ENCODE measurements around the gene RTP2. TPM values are rescaled to one million over a fixed set of nuclear protein-coding genes. Genes with fewer than 3 reads are reported as not detected.

The RTP2 gene
- total RNA-seq, 4 donors from 2014 or later: not detected

DNA sequence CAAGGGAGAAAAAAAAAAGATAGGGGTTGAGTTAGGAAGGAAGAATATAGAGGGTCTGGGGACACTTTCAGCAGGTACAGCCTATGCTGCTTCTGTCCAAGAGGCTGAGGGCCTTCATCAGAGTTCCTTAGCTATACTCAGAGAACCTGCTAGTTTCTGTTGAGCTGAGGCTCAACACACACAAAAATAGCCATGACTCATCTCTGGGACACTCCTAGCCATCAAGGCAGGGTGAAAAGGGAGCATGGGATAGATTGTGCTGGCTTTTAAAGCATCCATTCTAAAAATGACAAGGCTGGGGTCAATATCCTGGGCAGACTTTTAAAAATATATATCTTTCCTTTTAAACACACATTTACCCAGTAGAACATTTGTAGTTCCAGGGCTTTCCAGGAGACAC is 2.8 kb upstream of the RTP2 start:
- TF ChIP-seq POLR2AphosphoS5 (IDR thresholded peaks at IDR 0.05) (no peak), EP300 (IDR thresholded peaks at IDR 0.05) (no peak), POLR2A (IDR thresholded peaks at IDR 0.05) (no peak)
- TF ChIP-seq, protein P1, sequence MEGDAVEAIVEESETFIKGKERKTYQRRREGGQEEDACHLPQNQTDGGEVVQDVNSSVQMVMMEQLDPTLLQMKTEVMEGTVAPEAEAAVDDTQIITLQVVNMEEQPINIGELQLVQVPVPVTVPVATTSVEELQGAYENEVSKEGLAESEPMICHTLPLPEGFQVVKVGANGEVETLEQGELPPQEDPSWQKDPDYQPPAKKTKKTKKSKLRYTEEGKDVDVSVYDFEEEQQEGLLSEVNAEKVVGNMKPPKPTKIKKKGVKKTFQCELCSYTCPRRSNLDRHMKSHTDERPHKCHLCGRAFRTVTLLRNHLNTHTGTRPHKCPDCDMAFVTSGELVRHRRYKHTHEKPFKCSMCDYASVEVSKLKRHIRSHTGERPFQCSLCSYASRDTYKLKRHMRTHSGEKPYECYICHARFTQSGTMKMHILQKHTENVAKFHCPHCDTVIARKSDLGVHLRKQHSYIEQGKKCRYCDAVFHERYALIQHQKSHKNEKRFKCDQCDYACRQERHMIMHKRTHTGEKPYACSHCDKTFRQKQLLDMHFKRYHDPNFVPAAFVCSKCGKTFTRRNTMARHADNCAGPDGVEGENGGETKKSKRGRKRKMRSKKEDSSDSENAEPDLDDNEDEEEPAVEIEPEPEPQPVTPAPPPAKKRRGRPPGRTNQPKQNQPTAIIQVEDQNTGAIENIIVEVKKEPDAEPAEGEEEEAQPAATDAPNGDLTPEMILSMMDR (IDR thresholded peaks at IDR 0.05): no peak
- no peaks in the 10 kb centered on the region for H3K4me1 ChIP-seq
- no peak overlapping the region for H3K4me3 ChIP-seq

DNA sequence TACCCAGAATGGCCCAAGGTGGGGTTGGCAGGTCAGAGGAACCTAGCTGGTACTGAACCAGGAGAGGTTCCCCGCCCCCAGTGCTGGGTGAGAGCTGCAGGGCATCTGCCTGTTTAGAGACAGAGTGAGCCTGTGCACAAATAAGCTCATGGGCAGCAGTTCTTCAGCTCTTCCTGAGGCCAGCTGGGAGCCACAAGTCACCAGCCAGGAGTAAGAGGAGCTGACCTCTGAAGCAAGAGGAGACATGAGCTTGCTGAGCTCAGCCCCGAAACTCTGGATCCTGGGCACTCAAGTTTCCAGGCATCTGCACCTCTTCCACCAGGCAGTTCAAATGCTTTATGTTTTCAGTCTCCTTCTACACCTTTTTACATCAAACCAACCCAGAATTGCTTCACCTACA is 2.1 kb downstream of the RTP2 start:
- Histone ChIP-seq H3K27ac (no peak overlapping the region), H3K4me3 (no peak overlapping the region), H3K36me3 (no peaks in the 10 kb centered on the region), H3K4me1 (peaks cover 3% of the 10 kb centered on the region), H3K9me3 (no peaks in the 10 kb centered on the region), H3K27me3 (no peaks in the 10 kb centered on the region)
- 83% methylated on average over 1 of the region's 2 CpGs for WGBS
- no peak for DNase-seq (ENCODE audit: low spot score in 2 of 2)
- no peak for TF ChIP-seq POLR2A (IDR thresholded peaks at IDR 0.05)
- TF ChIP-seq, protein P1 (IDR thresholded peaks at IDR 0.05): no peak
- TF ChIP-seq POLR2AphosphoS5 (IDR thresholded peaks at IDR 0.05): no peak
- TF ChIP-seq EP300 (IDR thresholded peaks at IDR 0.05): no peak

More for the DNA sequence above, 2.8 kb upstream of the RTP2 start:
- H3K27ac ChIP-seq: no peak overlapping the region
- no peaks in the 10 kb centered on the region for H3K9me3 ChIP-seq
- H3K27me3 ChIP-seq: no peaks in the 10 kb centered on the region
- DNase-seq (ENCODE audit: low spot score in 2 of 2): no peak
- no peaks in the 10 kb centered on the region for H3K36me3 ChIP-seq

GRCh38 chr3:187698499-187699399 is 3.6 kb downstream of the RTP2 start:
- DNase-seq (ENCODE audit: low spot score in 2 of 2): no peak
- no peaks in the 10 kb centered on the region for H3K36me3 ChIP-seq
- no peak overlapping the region for H3K4me3 ChIP-seq
- H3K27me3 ChIP-seq: no peaks in the 10 kb centered on the region
- H3K4me1 ChIP-seq: peaks cover 3% of the 10 kb centered on the region
- 91% methylated on average over 35 of the region's 42 CpGs for WGBS
- no peaks in the 10 kb centered on the region for H3K9me3 ChIP-seq
- no peak overlapping the region for H3K27ac ChIP-seq
- TF ChIP-seq EP300 (IDR thresholded peaks at IDR 0.05): no peak
- TF ChIP-seq POLR2A (IDR thresholded peaks at IDR 0.05): no peak
- no peak for TF ChIP-seq POLR2AphosphoS5 (IDR thresholded peaks at IDR 0.05)
- TF ChIP-seq, protein P1 (IDR thresholded peaks at IDR 0.05): no peak

- Histone ChIP-seq H3K4me1 (peaks cover 3% of the 10 kb centered on the region), H3K9me3 (no peaks in the 10 kb centered on the region), H3K36me3 (no peaks in the 10 kb centered on the region), H3K4me3 (no peak overlapping the region), H3K27me3 (no peaks in the 10 kb centered on the region), H3K27ac (no peak overlapping the region)
- DNase-seq (ENCODE audit: low spot score in 2 of 2): no peak
- no peak for TF ChIP-seq POLR2AphosphoS5 (IDR thresholded peaks at IDR 0.05)
- TF ChIP-seq POLR2A (IDR thresholded peaks at IDR 0.05): no peak
- TF ChIP-seq EP300 (IDR thresholded peaks at IDR 0.05): no peak
- TF ChIP-seq, protein P1 (IDR thresholded peaks at IDR 0.05): no peak
- WGBS: 55% methylated on average over 4 of the region's 4 CpGs
These were observed 6.3 kb downstream of the RTP2 start for GRCh38 chr3:187696021-187696420.

DNA sequence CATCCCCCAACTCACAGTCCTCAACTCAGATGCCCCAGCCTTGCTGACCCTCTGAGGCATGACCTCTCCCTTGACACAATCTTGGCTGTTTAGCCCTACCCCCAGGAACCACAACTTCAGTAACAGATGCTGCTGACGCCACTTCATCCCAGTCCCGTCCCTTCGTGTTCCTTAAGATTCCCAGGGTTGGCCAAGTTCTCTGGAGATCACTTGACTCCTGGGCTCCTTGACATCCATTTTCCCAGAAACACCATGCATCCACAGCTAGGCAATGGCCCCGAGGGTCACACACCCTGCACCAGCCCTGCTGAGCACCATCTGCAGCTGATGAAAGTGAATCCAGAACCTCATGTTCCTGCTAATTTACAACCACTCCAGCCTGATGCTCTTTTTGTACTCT is 6.9 kb downstream of the RTP2 start:
- no peak for DNase-seq (ENCODE audit: low spot score in 2 of 2)
- TF ChIP-seq POLR2A (IDR thresholded peaks at IDR 0.05) (no peak), POLR2AphosphoS5 (IDR thresholded peaks at IDR 0.05) (no peak), EP300 (IDR thresholded peaks at IDR 0.05) (no peak)
- TF ChIP-seq, protein P1 (IDR thresholded peaks at IDR 0.05): no peak
- no peaks in the 10 kb centered on the region for H3K27me3 ChIP-seq
- H3K27ac ChIP-seq: no peak overlapping the region
- 73% methylated on average over 4 of the region's 4 CpGs for WGBS
- no peaks in the 10 kb centered on the region for H3K9me3 ChIP-seq
- no peaks in the 10 kb centered on the region for H3K36me3 ChIP-seq
- no peak overlapping the region for H3K4me3 ChIP-seq
- peaks cover 3% of the 10 kb centered on the region for H3K4me1 ChIP-seq

All from suprapubic skin (tissue), 4 donors.